HL-60 (cell line): Measurements from ENCODE around the gene MYCN.

Source experiments
- DNase-seq, 2 experiments: peaks; one replicate each; pipeline ENCODE4 v3.0.0-alpha.2; 2010 to 2020; ENCODE audit warnings: low read depth in 1 of 2, low spot score in 1 of 2
- H3K27ac ChIP-seq: fragments of 250-450 bp; sonication (Bioruptor Pico); replicated peaks from 2 replicates; pipeline ENCODE4 v1.5.1; 2020; ENCODE audit warnings: mild to moderate bottlenecking, moderate library complexity
- H3K27me3 ChIP-seq: fragments of 250-450 bp; sonication (Bioruptor Pico); 2 replicates; pipeline ENCODE4 v1.5.1; 2021; ENCODE audit warnings: mild to moderate bottlenecking, moderate library complexity; ENCODE audit not compliant: insufficient read depth, poor library complexity, severe bottlenecking
- H3K4me3 ChIP-seq: replicated peaks from 2 replicates; pipeline ENCODE4 v1.5.1; 2011; ENCODE audit warnings: mild to moderate bottlenecking, control low read depth, low read length; ENCODE audit not compliant: insufficient read depth
- CTCF ChIP-seq: IDR thresholded peaks from one replicate; pipeline ENCODE4 v1.5.1; 2011; ENCODE audit warnings: low read length, control low read depth, inconsistent platforms; ENCODE audit not compliant: insufficient read depth
- GABPA ChIP-seq: IDR thresholded peaks from 2 replicates; pipeline ENCODE4 v1.6.1; 2012; ENCODE audit warnings: low read depth
- POLR2AphosphoS5 ChIP-seq: IDR thresholded peaks from 2 replicates; pipeline ENCODE4 v1.6.1; 2012; ENCODE audit warnings: low read depth
- SPI1 ChIP-seq: IDR thresholded peaks from 2 replicates; pipeline ENCODE4 v1.6.1; 2012; ENCODE audit warnings: low read depth, mild to moderate bottlenecking, borderline replicate concordance
- TF ChIP-seq, protein P1 (sequence below): IDR thresholded peaks from 2 replicates; pipeline ENCODE4 v1.6.1; 2012; ENCODE audit warnings: low read depth; ENCODE audit not compliant: insufficient replicate concordance

The MYCN gene

GRCh38 chr2:15916336-15916735 is 24.0 kb upstream of the MYCN start:
- Histone ChIP-seq H3K4me3 (no peak overlapping the region), H3K27ac (no peak overlapping the region), H3K27me3 (no peaks in the 10 kb centered on the region)
- TF ChIP-seq SPI1: no peak
- TF ChIP-seq, protein P1, sequence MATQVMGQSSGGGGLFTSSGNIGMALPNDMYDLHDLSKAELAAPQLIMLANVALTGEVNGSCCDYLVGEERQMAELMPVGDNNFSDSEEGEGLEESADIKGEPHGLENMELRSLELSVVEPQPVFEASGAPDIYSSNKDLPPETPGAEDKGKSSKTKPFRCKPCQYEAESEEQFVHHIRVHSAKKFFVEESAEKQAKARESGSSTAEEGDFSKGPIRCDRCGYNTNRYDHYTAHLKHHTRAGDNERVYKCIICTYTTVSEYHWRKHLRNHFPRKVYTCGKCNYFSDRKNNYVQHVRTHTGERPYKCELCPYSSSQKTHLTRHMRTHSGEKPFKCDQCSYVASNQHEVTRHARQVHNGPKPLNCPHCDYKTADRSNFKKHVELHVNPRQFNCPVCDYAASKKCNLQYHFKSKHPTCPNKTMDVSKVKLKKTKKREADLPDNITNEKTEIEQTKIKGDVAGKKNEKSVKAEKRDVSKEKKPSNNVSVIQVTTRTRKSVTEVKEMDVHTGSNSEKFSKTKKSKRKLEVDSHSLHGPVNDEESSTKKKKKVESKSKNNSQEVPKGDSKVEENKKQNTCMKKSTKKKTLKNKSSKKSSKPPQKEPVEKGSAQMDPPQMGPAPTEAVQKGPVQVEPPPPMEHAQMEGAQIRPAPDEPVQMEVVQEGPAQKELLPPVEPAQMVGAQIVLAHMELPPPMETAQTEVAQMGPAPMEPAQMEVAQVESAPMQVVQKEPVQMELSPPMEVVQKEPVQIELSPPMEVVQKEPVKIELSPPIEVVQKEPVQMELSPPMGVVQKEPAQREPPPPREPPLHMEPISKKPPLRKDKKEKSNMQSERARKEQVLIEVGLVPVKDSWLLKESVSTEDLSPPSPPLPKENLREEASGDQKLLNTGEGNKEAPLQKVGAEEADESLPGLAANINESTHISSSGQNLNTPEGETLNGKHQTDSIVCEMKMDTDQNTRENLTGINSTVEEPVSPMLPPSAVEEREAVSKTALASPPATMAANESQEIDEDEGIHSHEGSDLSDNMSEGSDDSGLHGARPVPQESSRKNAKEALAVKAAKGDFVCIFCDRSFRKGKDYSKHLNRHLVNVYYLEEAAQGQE: no peak
- no peak for TF ChIP-seq CTCF
- no peak for TF ChIP-seq POLR2AphosphoS5
- DNase-seq: no peak

GRCh38 chr2:15918761-15919356 is 21.5 kb upstream of the MYCN start:
- Histone ChIP-seq H3K27me3 (no peaks in the 10 kb centered on the region), H3K27ac (no peak overlapping the region), H3K4me3 (no peak overlapping the region)
- DNase-seq: no peak
- TF ChIP-seq, protein P1: no peak
- TF ChIP-seq CTCF: no peak
- no peak for TF ChIP-seq POLR2AphosphoS5
- TF ChIP-seq GABPA: no peak
- no peak for TF ChIP-seq SPI1

DNA sequence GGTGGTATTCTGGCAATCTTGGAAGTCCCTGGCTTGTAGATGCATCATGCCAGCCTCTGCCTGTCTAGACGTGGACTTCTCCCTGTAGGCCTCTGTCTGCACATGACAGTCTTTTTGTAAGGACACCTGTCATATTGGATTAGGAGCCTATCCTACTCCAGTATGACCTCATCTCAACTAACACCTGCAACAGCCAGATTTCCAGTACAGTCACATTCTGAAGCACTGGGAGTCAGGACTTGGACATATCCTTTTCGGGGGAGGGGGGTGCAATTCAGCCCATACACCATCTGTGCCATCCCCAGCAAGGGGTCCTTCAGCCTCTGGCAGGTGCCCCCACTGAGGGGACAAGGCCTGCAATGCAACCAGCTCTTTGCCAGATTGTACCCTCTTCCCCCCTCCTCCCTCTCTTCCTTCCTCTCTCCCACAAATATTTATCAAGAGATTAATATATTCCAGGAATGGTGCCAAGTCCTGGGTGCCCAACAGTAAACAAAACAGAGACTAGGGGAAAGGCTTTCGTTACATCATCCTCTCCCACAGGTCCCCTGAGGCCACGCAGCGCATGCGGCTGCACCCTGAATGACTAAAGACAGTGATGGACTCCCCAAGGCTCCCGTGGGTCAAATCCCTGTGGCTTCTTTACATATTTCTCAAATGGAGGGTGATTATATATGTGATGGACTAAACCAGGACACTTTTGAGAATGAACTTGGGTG is 20.5 kb upstream of the MYCN start:
- no peak overlapping the region for H3K27ac ChIP-seq
- no peak overlapping the region for H3K4me3 ChIP-seq
- TF ChIP-seq SPI1 (no peak), POLR2AphosphoS5 (no peak)
- TF ChIP-seq, protein P1: no peak
- no peak for DNase-seq
- no peaks in the 10 kb centered on the region for H3K27me3 ChIP-seq
